Smooth muscle cell (in vitro differentiated cells): Measurements from ENCODE around the gene MTSS2. TPM values are rescaled to one million over a fixed set of nuclear protein-coding genes. Genes with fewer than 3 reads are reported as not detected.

Experiments used
- DNase-seq: peaks from one replicate; lab custom pipeline; 2025; ENCODE audit not compliant: unreplicated experiment; lab: John Stamatoyannopoulos, UW
- H2AFZ ChIP-seq: fragments of 200-600 bp; sonication (generic); 2 replicates; pipeline ENCODE4 v1.6.0; 2016; ENCODE audit warnings: antibody characterized with exemption, low read depth, mild to moderate bottlenecking
- H3F3A ChIP-seq: fragments of 200-600 bp; sonication (generic); 2 replicates; pipeline ENCODE4 v1.6.0; 2017; ENCODE audit warnings: antibody characterized with exemption, low read depth
- H3K27ac ChIP-seq: fragments of 200-600 bp; sonication (generic); 2 replicates; pipeline ENCODE4 v1.5.1; 2016; ENCODE audit warnings: low read depth, mild to moderate bottlenecking
- H3K27me3 ChIP-seq: fragments of 200-600 bp; sonication (generic); 2 replicates; pipeline ENCODE4 v1.6.1; 2016; ENCODE audit warnings: low read depth, mild to moderate bottlenecking
- H3K36me3 ChIP-seq: fragments of 200-600 bp; sonication (generic); 2 replicates; pipeline ENCODE4 v1.5.1; 2016; ENCODE audit warnings: low read depth
- H3K4me1 ChIP-seq: fragments of 200-600 bp; sonication (generic); 2 replicates; pipeline ENCODE4 v1.5.1; 2016; ENCODE audit warnings: low read depth
- H3K4me2 ChIP-seq: fragments of 200-600 bp; sonication (generic); 2 replicates; pipeline ENCODE4 v1.6.0; 2016; ENCODE audit warnings: mild to moderate bottlenecking
- H3K4me3 ChIP-seq: fragments of 200-600 bp; sonication (generic); 2 replicates; pipeline ENCODE4 v1.5.1; 2016; ENCODE audit warnings: mild to moderate bottlenecking
- H3K79me2 ChIP-seq: fragments of 200-600 bp; sonication (generic); 2 replicates; pipeline ENCODE4 v1.6.0; 2016; ENCODE audit warnings: low read depth, mild to moderate bottlenecking
- H3K9ac ChIP-seq: fragments of 200-600 bp; sonication (generic); 2 replicates; pipeline ENCODE4 v1.6.0; 2016; ENCODE audit warnings: low read depth
- H3K9me3 ChIP-seq: fragments of 200-600 bp; sonication (generic); replicated peaks from 2 replicates; pipeline ENCODE4 v1.5.1; 2016; ENCODE audit warnings: low read depth
- H4K20me1 ChIP-seq: fragments of 200-600 bp; sonication (generic); 2 replicates; pipeline ENCODE4 v1.6.0; 2016; ENCODE audit warnings: low read depth
- WGBS: methylation state at CpG from one replicate; pipeline ENCODE4 v1.1.7; 2016; ENCODE audit warnings: low lambda C conversion rate; 5-methylcytosine and 5-hydroxymethylcytosine counted together
- polyA plus RNA-seq: library from polyadenylated mRNA; unstranded; fragments of >200 nt; fragmentation: Nextera tagmentation; extraction: Ambion mirVana; gene quantifications from 2 replicates; pipeline ENCODE4 v1.2.1, GENCODE V29; 2016
- total RNA-seq: library from RNA; depleted of rRNA; stranded (reverse); fragments of >200 nt; gene quantifications from 2 replicates; pipeline ENCODE4 v1.2.3, GENCODE V29; 2014
- TF ChIP-seq, protein P1 (sequence below): fragments of 200-600 bp; sonication (generic); IDR thresholded peaks from 2 replicates; pipeline ENCODE4 v1.5.1; 2017; ENCODE audit warnings: borderline replicate concordance, mild to moderate bottlenecking, antibody characterized with exemption; ENCODE audit not compliant: insufficient read depth, poor library complexity, severe bottlenecking

MTSS2 gene
- total and polyA plus RNA-seq, 2 experiments from 2014 or later: 4.2 to 19.5 TPM

DNA sequence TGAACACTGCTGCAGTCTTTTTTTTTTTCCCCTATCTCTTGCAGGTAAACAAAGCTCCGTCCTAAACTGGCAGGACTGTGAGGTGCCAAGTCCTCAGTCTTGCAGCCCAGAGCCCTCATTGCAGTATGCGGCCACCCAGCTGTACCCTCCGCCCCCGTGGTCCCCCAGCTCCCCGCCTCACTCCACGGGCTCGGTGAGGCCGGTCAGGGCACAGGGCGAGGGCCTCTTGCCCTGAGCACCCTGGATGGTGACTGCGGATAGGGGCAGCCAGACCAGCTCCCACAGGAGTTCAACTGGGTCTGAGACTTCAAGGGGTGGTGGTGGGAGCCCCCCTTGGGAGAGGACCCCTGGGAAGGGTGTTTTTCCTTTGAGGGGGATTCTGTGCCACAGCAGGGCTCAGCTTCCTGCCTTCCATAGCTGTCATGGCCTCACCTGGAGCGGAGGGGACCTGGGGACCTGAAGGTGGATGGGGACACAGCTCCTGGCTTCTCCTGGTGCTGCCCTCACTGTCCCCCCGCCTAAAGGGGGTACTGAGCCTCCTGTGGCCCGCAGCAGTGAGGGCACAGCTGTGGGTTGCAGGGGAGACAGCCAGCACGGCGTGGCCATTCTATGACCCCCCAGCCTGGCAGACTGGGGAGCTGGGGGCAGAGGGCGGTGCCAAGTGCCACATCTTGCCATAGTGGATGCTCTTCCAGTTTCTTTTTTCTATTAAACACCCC lies 25.7 kb downstream of the MTSS2 start:
- H2AFZ ChIP-seq: no peak overlapping the region
- DNase-seq: no peak
- TF ChIP-seq, protein P1, sequence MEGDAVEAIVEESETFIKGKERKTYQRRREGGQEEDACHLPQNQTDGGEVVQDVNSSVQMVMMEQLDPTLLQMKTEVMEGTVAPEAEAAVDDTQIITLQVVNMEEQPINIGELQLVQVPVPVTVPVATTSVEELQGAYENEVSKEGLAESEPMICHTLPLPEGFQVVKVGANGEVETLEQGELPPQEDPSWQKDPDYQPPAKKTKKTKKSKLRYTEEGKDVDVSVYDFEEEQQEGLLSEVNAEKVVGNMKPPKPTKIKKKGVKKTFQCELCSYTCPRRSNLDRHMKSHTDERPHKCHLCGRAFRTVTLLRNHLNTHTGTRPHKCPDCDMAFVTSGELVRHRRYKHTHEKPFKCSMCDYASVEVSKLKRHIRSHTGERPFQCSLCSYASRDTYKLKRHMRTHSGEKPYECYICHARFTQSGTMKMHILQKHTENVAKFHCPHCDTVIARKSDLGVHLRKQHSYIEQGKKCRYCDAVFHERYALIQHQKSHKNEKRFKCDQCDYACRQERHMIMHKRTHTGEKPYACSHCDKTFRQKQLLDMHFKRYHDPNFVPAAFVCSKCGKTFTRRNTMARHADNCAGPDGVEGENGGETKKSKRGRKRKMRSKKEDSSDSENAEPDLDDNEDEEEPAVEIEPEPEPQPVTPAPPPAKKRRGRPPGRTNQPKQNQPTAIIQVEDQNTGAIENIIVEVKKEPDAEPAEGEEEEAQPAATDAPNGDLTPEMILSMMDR: no peak
- H3K27ac ChIP-seq: no peak overlapping the region
- H3K4me3 ChIP-seq: no peak overlapping the region
- H4K20me1 ChIP-seq: no peaks in the 10 kb centered on the region
- WGBS: 92% methylated on average over 11 of the region's 16 CpGs
- no peak overlapping the region for H3K9ac ChIP-seq
- no peaks in the 10 kb centered on the region for H3F3A ChIP-seq
- no peaks in the 10 kb centered on the region for H3K79me2 ChIP-seq
- no peaks in the 10 kb centered on the region for H3K36me3 ChIP-seq
- no peaks in the 10 kb centered on the region for H3K9me3 ChIP-seq
- H3K4me1 ChIP-seq: no peaks in the 10 kb centered on the region
- no peaks in the 10 kb centered on the region for H3K27me3 ChIP-seq
- H3K4me2 ChIP-seq: no peak overlapping the region

DNA sequence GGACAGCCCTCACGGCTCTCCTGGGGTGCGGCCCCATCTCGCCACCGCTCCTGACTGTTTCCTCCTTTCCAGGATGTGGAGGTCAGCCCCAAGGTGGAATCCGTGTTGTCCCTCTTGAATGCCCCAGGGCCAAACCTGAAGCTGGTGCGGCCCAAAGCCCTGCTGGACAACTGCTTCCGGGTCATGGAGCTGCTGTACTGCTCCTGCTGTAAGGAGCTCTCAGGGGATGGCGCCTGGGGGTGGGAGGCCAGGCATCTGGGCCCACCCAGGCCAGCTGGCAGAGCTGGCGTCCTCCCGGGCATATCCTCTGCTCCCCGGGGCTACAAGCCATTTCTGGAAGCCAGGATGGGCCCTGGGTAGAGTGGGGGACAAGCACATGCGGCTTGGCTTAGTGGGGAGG lies 26.3 kb downstream of the MTSS2 start:
- Histone ChIP-seq H2AFZ (no peak overlapping the region), H3K9ac (no peak overlapping the region), H3K36me3 (no peaks in the 10 kb centered on the region), H3K27ac (no peak overlapping the region), H3K9me3 (no peaks in the 10 kb centered on the region), H3K79me2 (no peaks in the 10 kb centered on the region), H3K4me1 (no peaks in the 10 kb centered on the region), H4K20me1 (no peaks in the 10 kb centered on the region), H3F3A (no peaks in the 10 kb centered on the region), H3K4me3 (no peak overlapping the region), H3K27me3 (no peaks in the 10 kb centered on the region), H3K4me2 (no peak overlapping the region)
- no peak for DNase-seq
- TF ChIP-seq, protein P1: no peak
- 93% methylated on average over 12 of the region's 12 CpGs for WGBS

DNA sequence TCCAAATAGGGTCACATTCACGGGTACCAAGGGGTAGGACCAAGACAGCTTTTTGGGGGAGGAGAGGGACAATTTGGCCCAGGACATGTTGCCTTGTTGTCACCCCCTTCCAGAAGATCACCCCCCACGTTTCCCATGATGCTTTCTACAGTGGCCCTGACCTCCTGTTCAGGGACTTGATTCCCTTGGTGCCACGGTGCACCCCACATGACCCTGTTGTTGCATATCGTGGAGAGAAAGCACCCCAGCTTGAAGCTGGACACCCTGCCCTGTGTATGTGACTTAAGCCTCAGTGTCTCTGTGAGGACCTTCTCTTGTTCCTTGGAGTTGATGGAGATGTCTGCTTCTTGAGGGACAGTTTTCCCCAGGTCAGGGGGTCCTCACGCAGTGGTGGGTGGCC lies 26.9 kb downstream of the MTSS2 start:
- H3K79me2 ChIP-seq: no peaks in the 10 kb centered on the region
- TF ChIP-seq, protein P1: no peak
- WGBS: 97% methylated on average over 5 of the region's 5 CpGs

DNA sequence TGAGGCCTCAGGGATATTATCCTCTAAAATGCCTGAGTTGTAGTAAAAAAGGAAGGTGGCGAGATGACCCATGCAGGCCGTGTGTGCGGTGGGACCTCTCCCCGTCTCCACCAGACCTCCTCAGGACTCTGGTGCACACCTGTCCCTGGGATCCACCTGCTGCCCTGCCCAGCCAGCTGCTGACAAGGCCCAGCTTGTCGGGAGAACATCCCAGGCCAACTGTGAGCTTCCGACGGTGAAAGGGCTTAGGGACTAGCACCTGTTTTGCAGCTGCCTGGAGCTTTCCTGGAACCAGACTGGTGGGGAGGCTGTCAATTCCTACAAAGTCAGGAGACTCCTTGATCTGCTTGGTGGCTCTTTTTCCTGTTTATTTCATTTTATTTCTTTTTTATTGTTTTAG lies 27.9 kb downstream of the MTSS2 start:
- Histone ChIP-seq H3K4me3 (no peak overlapping the region), H3F3A (no peaks in the 10 kb centered on the region), H3K79me2 (no peaks in the 10 kb centered on the region), H3K27ac (no peak overlapping the region), H3K4me2 (no peak overlapping the region), H3K9me3 (no peaks in the 10 kb centered on the region), H2AFZ (no peak overlapping the region), H3K9ac (no peak overlapping the region), H3K27me3 (no peaks in the 10 kb centered on the region), H3K36me3 (no peaks in the 10 kb centered on the region), H4K20me1 (no peaks in the 10 kb centered on the region), H3K4me1 (no peaks in the 10 kb centered on the region)
- 94% methylated on average over 7 of the region's 7 CpGs for WGBS
- DNase-seq: no peak
- TF ChIP-seq, protein P1: no peak

More for the DNA sequence above, 26.9 kb downstream of the MTSS2 start:
- DNase-seq: no peak
- H3K27me3 ChIP-seq: no peaks in the 10 kb centered on the region
- no peaks in the 10 kb centered on the region for H4K20me1 ChIP-seq
- H3F3A ChIP-seq: no peaks in the 10 kb centered on the region
- no peaks in the 10 kb centered on the region for H3K4me1 ChIP-seq
- H3K4me3 ChIP-seq: no peak overlapping the region
- no peak overlapping the region for H3K4me2 ChIP-seq
- no peaks in the 10 kb centered on the region for H3K9me3 ChIP-seq
- no peak overlapping the region for H2AFZ ChIP-seq
- H3K27ac ChIP-seq: no peak overlapping the region
- H3K9ac ChIP-seq: no peak overlapping the region
- no peaks in the 10 kb centered on the region for H3K36me3 ChIP-seq
